ENCODE data around the gene MPV17L2.

- TF ChIP-seq POLR2AphosphoS5 (IDR thresholded peaks at IDR 0.05; ENCODE audit: low read depth, low read length) (no peak), PAX5 (IDR thresholded peaks at IDR 0.05; ENCODE audit: insufficient read depth, low read length, severe bottlenecking) (no peak), POLR2A (IDR thresholded peaks at IDR 0.05; ENCODE audit: low read depth, low read length) (no peak)
These were observed 21.3 kb upstream of the MPV17L2 start for GRCh38 chr19:18171605-18172327.
